Measurements from ENCODE around the gene PDE11A. TPM values are rescaled to one million over a fixed set of nuclear protein-coding genes. Genes with fewer than 3 reads are reported as not detected.

Gene PDE11A
- total and polyA plus RNA-seq, 12 donors: 0.26 to 2.9 (median 0.58) TPM

- intact Hi-C loops (cut with DNase I): no loop called here
- Histone ChIP-seq H3K27ac (no peak overlapping the region), H3K36me3 (replicated peaks in 1 of 2) (no peaks in the 10 kb centered on the region), H3K4me3 (no peak overlapping the region), H3K27me3 (no peaks in the 10 kb centered on the region), H3K9me3 (replicated peaks in 1 of 3) (no peaks in the 10 kb centered on the region), H3K4me1 (replicated peaks in 1 of 2) (peaks cover 0 to 8% of the 10 kb centered on the region in 2 donors)
- 55 to 70% (median 58%) methylated on average over 4 of the region's 4 CpGs for WGBS, 4 donors
- TF ChIP-seq CTCF (IDR thresholded peaks at IDR 0.05) (no peak), POLR2A (IDR thresholded peaks at IDR 0.05) (no peak)
- no peak for DNase-seq
Observed at GRCh38 chr2:177671662-177672061, 400.9 kb downstream of the PDE11A start.

- H3K4me3 ChIP-seq: no peak overlapping the region
- no peak overlapping the region for H3K27ac ChIP-seq
- 68 to 92% (median 80%) methylated on average over 2 of the region's 2 CpGs for WGBS, 4 donors
- TF ChIP-seq POLR2A (IDR thresholded peaks at IDR 0.05): no peak
- no peak for TF ChIP-seq CTCF (IDR thresholded peaks at IDR 0.05)
- no peaks in the 10 kb centered on the region for H3K27me3 ChIP-seq
- intact Hi-C loops (cut with DNase I): no loop called here
- no peak for DNase-seq
- no peaks in the 10 kb centered on the region for H3K36me3 ChIP-seq (replicated peaks in 1 of 2)
- H3K9me3 ChIP-seq (replicated peaks in 1 of 3): no peaks in the 10 kb centered on the region
- peaks cover 0 to 8% of the 10 kb centered on the region in 2 donors for H3K4me1 ChIP-seq (replicated peaks in 1 of 2)
Observed at GRCh38 chr2:177670791-177671535, 401.6 kb downstream of the PDE11A start.

- WGBS, 4 donors: 70 to 79% (median 74%) methylated on average over 3 of the region's 3 CpGs
- intact Hi-C loops (cut with DNase I): no loop called here
- Histone ChIP-seq H3K9me3 (replicated peaks in 1 of 3) (no peaks in the 10 kb centered on the region), H3K4me3 (no peak overlapping the region), H3K36me3 (replicated peaks in 1 of 2) (no peaks in the 10 kb centered on the region), H3K27me3 (no peaks in the 10 kb centered on the region), H3K4me1 (replicated peaks in 1 of 2) (no peaks in the 10 kb centered on the region), H3K27ac (no peak overlapping the region)
- DNase-seq: no peak
- TF ChIP-seq POLR2A (IDR thresholded peaks at IDR 0.05): no peak
- no peak for TF ChIP-seq CTCF (IDR thresholded peaks at IDR 0.05)
Observed at GRCh38 chr2:177669625-177670330, 402.8 kb downstream of the PDE11A start.

- no peaks in the 10 kb centered on the region for H3K27me3 ChIP-seq
- no peak overlapping the region for H3K4me3 ChIP-seq
- intact Hi-C loops (cut with DNase I): no loop called here
- no peaks in the 10 kb centered on the region for H3K36me3 ChIP-seq (replicated peaks in 1 of 2)
- TF ChIP-seq CTCF (IDR thresholded peaks at IDR 0.05): no peak
- TF ChIP-seq POLR2A (IDR thresholded peaks at IDR 0.05): no peak
- H3K9me3 ChIP-seq (replicated peaks in 1 of 3): no peaks in the 10 kb centered on the region
- WGBS, 4 donors: 84 to 91% (median 88%) methylated on average over 5 of the region's 5 CpGs
- H3K4me1 ChIP-seq (replicated peaks in 1 of 2): no peaks in the 10 kb centered on the region
- no peak overlapping the region for H3K27ac ChIP-seq
- DNase-seq: no peak
Observed at GRCh38 chr2:177669201-177669600, 403.4 kb downstream of the PDE11A start.

Measured in adrenal gland (tissue), 12 donors.